GM12873 (cell line): ENCODE data around the gene ANKIB1.

ENCODE experiments used
- CTCF ChIP-seq: IDR thresholded peaks from 2 replicates; pipeline ENCODE4 v1.5.1; 2012; ENCODE audit warnings: low read depth, mild to moderate bottlenecking, moderate library complexity, low read length, control low read depth; ENCODE audit not compliant: insufficient read depth; ENCODE audit errors: missing control alignments

ANKIB1 gene

GRCh38 chr7:92435542-92435941 lies 189.8 kb downstream of the ANKIB1 start:
- TF ChIP-seq CTCF: no peak

DNA sequence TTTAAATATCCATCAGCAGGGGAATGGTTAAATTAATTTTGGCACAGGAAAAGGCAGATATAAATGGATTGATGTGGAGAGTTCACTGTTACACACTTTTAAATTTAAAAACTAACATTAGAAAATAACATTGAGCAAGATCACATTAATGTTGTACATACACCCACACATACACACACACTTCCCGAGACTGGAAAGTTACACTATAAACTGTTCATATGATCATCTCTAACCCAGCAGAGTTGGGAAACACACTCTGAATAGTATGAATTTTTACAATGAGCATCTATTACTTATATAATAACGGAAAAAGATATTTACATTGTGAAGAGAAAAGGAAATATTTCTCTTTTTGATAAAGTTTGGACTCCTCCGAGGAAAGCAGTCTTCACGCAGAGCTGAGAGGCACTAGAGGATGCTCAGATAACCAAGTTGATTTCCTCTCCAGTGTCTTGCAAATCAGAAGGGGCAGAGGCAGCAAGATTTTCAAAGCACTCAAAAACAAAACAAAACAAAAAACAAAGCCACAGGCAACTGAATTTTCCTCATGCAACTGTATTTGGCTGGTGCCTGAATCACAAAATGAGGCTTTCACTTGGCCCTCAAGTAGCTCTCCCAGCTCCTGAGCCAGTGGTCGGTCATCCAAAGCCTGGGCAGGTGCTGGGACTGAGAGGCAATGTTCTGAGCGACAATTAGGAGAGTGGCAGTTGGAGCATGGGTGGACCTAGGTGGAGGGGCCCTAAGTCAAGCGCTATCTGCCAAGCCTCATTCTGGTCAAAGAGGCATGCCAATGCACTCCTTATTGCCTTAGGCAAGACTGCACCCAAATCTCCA lies 191.1 kb downstream of the ANKIB1 start:
- TF ChIP-seq CTCF: no peak

DNA sequence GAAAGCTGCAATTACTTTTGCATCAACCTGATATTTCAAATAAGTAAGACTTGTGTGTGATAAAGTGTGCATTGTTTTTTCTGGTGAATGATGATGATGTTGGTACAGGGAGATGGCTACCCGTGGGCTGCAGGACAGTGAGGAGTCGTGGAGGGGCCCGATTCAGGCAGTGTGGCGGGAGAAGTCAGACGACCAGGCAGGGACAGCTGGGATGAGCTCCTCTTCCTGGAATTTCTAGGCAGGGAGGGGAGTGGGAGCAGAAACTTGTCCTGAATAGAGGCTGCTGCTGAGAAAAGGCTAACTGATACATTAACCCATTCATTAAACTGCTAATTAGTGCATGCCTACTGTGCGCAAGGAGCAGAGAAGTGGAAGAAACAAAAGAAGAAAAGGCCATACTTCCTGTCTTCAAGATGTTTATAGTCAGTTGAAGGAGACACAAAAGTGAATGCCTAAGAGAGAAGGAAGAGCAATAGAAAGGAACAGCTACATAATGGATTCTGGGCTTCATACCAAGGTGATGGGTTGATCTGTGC lies 192.2 kb downstream of the ANKIB1 start:
- no peak for TF ChIP-seq CTCF

GRCh38 chr7:92446869-92447344 lies 201.1 kb downstream of the ANKIB1 start:
- TF ChIP-seq CTCF: no peak

- TF ChIP-seq CTCF: peak; percentile 85
These were observed 201.8 kb downstream of the ANKIB1 start, which contains the start of gene GATAD1 for GRCh38 chr7:92447345-92448204. Gene GATAD1, plus strand, starts transcription at chr7:92447482. Its CDS starts 248 bp downstream, at chr7:92447730.

- TF ChIP-seq CTCF: peak; percentile 54
These were observed 202.5 kb downstream of the ANKIB1 start for GRCh38 chr7:92448205-92448747.
